ENCODE measurements around the gene DUT.

The DUT gene

DNA sequence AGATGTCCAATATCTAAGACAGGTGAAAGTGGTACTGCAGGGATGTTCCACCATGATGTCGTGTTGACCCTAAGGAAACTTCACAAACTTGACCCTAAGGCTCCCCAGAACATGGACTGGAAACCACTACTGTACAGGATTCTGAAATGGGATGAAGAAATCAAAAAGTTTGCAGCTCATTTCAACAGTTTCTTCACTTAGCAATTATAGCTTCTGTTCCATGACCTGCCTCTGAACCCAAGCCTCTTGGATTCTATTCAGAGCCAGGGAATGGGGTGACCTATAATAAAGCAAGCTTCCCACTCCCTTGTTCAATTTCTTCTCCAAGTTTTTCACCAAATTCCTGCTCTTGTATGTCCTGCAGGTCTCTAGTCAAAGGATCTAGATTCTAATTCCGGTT is 40.7 kb downstream of the DUT start:
- DNase-seq = no peak

DNA sequence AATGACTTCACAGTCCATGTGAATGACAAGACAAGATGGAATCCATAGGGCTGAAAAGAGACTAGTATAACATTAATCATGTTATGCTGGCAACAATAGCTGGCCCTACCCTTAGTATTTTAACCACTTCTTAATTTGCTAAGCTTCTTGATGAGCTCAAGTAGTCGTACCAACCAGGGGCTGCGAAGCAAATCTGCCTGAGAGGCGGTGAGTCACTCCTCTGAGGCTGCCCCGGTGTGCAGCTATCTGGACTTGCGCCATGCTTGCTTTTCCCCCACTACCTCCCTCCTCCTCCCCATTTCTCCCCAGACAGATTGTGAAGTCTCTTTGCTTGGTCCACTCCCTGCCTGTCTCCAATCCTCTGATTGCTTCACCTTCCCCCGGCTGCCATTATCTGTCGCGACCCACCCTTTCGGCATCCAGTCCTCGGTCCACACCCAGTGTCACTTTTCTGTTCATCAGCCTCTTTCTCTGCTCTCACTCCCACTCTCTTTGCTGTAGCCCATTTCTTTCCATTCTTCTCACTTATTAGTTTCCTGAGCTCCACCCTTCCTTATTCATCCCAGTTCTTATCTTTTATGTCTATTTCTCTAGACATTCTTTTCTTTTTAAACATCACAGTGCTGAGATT is 42.7 kb downstream of the DUT start:
- DNase-seq = no peak

- no peak for DNase-seq
These were observed 43.2 kb downstream of the DUT start for GRCh38 chr15:48374472-48374871.

DNA sequence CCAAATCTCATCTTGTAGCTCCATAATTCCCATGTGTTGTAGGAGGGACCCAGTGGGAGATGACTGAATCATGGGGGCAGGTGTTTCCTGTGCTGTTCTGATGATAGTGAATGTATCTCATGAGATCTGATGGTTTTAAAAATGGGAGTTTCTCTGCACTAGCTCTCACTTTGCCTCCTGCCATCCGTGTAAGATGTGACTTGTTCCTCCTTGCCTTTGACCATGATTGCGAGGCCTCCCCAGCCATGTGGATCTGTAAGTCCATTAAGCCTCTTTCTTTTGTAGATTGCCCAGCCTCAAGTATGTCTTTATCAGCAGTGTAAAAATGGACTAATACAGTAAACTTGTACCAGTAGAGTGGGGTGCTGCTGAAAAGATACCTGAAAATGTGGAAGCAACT is 44.5 kb downstream of the DUT start:
- no peak for DNase-seq

DNA sequence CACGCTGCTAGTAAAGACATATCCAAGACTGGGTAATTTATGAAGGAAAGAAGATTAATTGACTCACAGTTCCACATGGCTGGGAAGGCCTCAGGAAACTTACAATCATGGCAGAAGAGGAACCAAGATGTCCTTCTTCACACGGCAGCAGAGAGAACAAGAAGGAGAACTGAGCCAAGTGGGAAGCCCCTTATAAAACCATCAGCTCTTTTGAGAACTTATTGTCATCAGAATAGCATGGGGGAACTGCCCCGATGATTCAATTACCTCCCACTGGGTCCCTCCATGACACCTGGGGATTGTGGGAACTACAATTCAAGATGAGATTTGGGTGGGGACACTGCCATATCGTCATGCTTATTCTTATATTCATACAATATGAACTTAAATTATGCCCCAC is 49.0 kb downstream of the DUT start:
- DNase-seq = no peak

- DNase-seq = no peak
These were observed 50.6 kb downstream of the DUT start for GRCh38 chr15:48381861-48382260.

GRCh38 chr15:48383031-48383430 is 51.8 kb downstream of the DUT start:
- no peak for DNase-seq

DNA sequence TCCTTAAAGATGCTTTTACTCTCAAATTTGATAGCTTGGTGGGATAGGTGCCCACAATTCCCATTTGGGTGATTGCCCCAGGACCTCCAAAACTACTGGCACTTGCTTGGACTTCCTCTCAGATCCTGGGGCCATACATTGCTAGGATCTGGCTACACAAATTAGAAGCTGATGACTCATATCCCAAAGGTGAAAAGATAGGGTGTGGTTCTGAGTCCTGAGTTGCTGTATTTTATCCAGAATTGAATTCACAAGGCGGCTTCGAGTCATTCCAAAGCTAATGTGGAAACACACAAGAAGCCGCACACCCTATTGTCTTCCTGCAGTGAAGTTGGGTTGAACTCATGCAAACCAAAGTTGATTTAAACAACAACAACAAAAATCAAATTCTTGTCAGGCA is 53.4 kb downstream of the DUT start:
- no peak for DNase-seq

DNA sequence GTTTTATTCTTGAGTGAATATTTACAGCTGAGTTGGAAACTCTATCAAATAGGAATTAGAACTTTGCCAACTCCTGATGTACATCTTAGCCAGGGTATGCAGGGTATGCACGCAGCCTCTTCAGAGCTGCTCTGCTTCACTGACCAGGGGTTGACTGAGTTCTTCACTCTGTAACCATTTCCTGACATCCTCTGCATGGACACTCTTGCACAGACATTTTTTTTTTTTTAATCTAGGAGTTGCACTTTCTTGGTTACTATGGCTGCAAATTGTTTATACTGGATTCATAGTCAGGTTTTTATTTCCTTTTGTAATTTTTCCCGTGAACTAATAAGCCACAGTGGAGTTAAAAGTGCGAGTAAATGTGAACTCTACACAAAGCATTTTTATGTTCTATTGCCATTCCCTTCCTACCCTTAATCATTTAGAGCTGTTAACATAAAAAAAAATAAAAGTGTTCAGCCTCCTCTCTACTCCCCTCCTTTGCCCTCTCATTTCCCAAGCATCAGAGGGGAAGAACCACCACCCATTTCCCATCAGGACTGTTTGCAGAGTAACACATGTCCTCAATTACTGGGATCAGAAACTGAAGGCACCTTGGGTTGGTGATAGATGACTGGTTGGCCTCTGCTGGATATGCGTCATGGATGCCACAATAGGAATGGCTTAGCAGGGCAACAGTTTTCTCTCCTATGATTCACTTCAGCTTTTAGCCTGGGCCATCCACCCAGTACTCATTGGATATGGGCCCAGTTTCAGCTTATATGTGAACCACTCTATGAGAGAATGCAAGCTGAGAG is 54.0 kb downstream of the DUT start:
- no peak for DNase-seq

DNA sequence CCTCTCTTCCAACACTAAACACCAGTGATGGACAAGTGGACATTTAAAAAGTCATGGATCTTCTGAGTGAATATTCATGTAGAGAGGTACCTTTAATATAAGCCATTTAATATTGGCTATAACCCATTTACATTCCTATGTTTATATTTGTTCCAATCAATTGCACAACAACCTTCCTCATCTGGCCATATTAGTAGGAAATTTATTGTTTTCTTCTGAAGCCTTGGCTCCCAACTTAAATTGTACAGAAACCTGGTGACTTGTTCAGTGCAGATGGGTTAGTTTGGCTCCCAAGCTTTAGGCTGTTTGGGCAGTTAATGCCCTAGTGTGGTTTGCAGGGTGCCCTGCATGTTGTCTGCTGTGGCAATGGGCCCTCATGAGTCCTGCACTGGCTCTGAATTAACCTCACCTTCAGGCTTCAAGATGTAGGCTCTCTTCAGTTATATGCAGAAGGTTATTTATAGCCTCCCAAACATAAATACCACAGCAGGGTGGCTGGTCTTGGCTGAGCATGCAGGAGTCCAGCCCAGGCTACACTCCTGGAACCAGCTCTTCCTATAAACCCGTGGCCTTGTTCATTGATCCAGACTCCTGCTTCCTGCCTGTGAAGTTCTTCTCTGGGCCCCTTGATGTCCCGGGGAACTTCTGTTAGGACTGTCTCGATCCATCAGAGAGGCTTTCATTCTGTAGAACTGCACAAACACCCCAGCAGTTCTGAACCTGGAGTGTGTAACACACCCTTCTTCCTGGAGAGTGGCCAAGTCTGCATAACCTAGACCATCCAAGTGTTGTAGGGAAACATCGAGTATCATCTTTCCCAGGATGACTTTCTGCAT is 57.0 kb downstream of the DUT start:
- no peak for DNase-seq

DNA sequence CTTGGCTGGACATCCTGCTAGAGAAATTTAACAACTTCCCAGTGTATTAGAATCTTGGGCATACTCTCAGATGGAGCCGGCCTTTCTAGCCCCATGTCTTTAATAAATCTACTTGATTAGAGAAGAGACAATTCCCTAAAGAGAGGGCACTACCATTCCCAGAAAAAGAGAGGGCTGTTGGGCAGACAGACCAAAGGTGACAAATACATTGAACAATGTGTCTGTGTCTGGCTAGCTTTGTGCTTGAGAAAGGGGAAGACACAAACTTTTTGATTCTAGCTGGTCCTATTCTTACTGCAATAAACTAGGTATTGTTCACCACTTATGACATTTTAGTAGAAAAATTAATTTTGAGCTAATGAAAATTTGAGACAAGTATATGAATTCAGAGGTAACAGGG is 57.7 kb downstream of the DUT start:
- no peak for DNase-seq

DNA sequence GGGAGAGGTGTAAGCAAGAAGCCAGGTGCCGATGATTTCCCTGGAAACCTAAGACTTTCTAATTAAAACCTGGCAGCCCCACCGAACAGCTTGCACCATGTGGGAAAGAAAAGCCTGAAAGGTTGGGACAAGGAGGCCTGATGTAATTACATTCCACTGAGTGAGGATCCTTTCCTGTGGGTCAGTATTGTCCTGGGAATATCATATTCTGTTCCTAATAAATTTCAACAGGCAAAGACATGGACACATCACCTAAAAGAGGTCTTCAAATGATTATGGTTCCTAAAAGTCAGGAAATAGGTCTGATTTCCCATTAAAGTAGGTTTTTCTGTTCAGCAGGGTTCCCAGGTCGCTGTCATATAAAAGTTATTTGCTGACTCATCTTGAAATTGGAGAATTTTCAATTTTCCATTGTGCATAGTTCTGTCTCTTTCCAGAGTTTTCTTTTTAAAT is 58.5 kb downstream of the DUT start:
- DNase-seq = no peak

GRCh38 chr15:48391950-48392349 is 60.7 kb downstream of the DUT start:
- DNase-seq = no peak

DNA sequence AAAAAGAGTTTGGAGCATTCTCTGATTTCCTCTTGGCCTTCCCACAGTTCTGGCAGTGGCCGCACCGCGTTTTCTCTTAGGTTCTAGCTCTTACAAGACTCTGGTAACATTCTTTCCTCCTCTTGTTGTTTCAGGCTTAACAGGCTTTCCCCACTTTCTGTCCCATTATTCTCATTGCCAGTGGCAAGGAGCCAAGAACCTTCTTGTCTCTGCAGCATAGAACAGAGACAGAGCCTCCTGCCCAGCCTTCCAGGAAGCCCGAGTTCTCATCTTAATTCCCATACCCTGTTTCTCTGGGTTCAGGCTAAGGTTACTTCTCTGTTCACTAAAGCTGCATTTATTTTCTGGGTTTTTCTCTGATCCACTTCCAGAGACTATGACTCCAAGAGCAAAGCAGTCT is 61.1 kb downstream of the DUT start:
- DNase-seq = no peak
